Cerebellar nuclear complex (tissue), 1 donor: ENCODE results near the gene GAS2L1.

ENCODE experiments used
- DNase-seq, 2 experiments: peaks; one replicate each; lab custom pipeline; 2025; lab: John Stamatoyannopoulos, UW

The GAS2L1 gene

DNA sequence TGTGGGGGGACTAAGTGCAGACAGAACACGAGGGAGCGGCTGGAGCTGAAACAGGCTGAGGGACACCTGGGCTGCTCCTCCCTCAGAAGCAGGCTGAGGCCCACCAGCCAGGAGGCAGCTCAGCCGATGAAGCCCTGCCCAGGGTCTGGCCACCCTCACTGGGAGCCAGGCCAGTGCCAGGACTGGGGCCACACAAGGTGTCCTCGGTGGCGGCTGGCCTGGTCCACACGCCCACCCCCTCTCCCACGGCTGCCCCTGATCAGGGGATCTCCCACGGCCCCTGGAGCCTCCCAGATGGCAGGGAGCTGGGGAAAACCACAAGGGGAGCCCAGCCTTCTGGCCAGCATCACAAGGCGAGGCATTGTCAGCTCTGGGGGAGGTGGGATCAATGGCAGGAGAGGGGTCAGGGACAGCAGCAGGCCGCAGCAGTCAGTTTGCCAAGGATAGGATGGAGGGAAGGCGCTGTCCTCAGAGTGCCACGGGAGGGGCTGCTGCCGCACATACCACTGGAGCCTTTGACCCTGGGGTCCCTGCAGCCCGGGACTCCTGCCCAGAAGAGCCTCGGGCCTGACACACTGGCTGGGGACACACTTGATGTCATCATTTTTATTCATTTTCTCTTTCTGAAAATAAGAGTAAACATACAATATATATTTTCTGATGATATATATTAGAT is 20.8 kb downstream of the GAS2L1 start:
- DNase-seq = no peak

GRCh38 chr22:29328055-29328454 is 21.6 kb downstream of the GAS2L1 start:
- DNase-seq = no peak

GRCh38 chr22:29328566-29329500 is 22.4 kb downstream of the GAS2L1 start:
- DNase-seq = no peak

DNA sequence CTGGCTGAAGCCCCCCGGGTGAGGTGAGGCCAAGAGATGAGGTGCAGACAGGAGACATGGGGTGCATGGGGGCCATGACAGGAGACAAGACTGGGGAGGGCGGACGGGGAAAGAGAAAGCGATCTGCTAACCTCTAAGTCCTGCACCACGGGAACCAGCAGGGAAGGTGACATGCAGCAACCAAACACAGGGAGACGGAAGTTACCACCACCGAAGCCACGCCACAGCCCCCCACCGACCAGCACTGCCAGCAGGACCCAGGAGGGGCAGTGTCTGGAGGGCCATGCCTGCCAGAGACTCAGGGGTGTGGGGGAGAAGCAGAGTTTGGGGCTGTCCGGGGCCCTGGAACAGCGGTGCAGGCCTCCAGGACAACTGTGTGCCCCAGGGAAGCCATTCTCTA is 23.1 kb downstream of the GAS2L1 start:
- DNase-seq = no peak

- DNase-seq = no peak
Observed at GRCh38 chr22:29330291-29330690, 23.8 kb downstream of the GAS2L1 start.

DNA sequence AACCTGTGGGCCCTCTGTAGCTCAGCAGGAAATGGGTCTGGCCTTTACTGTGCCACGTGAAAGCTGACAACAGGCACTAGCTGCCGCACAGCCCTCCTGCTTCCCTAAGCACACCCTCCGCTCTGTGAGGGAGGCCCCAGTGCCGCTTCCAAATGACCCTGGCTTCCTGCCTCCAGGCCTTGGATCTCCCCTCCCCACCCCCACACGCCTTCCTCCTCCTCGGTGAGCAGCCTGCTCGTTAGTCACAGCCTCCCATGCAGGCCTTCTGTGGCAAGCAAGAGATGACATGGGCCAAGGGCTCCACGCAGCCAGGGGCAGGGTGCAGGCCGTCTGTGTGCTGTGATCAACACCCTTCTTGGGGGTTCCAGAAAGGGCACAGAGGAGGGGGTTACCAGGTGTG is 24.3 kb downstream of the GAS2L1 start:
- no peak for DNase-seq

DNA sequence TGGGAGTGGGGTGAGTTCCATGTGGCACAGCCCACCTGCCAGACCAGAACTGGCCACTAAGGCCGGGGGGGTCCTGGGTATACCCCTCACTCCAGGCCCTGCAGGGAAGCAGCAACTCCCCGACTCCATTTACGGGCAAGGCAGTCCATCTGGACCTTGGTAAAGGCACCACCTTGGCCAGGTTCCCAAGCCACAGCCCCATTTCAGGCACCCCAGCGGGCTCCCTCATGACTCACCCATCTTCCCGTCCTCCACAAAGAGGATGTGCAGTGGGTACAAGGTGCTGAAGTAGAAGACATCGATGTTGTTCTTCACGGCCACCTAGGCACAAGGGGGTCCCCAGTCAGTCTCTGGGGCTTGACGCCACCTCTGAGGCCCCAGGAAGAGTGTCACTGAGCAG is 24.8 kb downstream of the GAS2L1 start:
- no peak for DNase-seq

DNA sequence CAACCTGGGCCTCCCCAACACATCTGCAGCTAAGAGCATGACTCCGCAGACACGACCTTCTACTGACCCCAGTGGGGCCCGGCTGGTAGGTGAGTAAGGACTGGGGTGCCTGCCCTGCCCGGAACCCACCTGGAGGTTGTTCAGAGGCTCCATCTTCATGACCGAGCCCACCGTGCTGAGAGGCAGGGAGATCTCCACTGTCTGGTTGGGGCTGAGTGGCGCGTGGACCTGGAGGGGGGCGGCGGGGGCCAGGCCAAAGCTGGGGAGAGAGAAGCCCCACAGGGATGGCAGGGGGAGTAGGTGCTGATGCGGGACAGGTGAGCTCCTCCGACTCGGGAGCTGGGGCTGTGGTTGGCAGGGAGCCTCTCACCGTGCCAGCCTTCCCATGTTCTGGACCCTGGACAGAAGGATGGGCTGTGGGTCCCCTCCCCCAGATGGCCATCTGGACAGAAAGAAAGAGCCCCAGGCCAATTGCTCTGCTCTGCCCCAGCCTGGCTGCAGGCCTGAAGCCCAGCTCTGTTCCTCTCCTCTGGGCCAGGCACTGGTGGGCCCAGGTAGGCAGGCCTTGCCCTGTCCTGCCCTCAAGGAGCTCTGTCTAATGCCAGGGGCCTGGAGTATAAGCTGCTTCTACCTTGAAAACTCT is 25.3 kb downstream of the GAS2L1 start:
- no peak for DNase-seq

DNA sequence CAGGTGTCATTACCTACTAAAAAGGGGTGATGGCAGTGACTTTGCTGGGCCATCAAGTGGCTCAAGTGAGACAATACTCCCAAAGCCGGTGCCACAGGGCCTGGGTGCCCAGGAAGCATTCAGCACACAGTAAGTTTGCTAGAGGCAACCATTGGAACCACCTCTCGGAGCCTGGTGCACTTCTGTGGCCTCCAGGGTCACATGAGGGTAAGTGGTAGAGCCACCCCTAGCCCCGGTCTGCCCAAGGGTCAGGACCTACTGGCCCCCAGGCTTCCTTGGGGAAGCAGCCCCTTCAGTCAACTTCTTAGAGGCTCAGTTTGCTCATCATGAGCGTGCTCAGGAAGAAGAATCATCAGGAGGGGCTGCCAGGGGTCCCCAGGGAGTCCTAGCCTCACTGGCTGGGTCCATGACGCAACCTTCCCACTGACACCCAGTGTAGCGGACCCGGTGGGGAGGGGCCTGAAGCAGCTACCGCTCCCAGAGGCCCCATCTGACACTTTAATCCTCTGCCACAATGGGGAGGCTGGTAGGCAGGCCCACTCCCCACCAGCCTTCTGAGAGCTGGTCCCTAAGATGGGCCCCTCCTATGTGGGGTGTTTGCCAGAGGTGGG is 26.5 kb downstream of the GAS2L1 start:
- DNase-seq = no peak

DNA sequence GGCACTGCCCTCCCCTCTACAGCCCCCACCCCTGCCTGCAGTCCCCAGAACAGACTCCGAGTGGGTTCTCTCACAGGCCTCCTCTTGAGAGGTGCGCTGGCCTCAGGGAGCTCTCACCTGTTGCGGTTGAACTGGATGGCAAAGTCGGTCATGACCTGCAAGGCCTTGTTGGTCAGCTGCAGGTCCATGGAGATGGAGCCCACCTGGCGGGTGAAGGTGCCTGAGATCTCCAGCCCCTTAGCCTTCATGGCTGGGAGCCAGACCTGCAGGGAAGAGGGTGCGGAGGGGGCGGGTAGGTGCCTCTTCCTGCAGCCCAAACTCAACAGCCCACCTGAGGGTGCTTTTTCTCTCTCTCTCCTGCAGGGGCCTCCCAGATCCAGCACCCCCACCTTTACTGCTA is 27.7 kb downstream of the GAS2L1 start:
- DNase-seq = no peak

DNA sequence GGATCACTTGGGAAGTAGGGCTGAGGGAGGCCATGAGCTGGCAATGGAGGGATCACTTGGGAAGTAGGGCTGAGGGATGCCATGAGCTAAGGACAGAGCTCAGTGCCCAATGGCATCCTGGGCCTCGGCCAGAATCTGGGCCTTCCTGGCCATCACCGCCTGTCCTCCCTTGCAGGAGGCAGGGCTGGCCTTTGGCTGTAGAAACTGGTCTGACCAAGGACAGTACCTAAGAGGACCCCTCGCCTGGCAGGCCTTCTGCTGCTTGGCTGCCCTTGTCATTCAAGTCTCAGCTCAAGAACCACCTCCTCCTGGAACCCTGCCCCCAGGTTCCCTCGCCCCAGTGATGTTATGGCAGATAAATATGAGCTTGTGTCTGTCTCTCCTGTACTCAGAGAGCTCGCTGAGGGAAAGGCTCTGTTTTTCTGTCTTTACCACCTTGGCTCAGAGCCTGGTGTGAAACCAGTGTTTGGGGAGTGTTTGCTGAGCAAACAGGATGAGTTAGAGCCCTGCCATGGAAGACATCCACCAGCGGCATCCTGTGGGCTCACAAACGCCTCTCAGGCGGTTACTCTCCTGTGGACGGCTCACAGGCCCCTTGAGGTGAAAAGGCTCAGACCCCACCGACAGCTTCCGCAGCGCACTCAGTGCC is 28.4 kb downstream of the GAS2L1 start:
- peak in 1 of 2 experiments; percentile 14 for DNase-seq

DNA sequence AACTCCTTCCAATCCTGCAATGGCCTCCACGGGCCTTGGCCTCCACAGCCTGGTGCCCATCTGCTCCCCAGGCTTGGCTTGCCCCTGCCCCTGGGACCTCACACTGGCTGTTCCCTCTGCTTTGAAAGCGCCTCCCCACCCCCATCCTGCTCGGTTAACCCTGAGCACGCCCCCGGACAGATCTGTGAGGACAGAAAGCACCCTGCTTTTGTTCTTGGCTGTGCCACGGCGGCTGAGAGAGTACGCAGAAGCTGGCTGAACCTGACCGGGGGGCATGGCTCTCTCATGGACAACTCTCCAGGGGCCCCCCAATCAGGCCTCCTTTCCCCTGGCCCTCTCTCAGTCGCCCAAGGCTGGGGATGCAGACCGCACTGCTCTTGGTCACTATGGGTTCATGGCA is 29.2 kb downstream of the GAS2L1 start:
- no peak for DNase-seq

DNA sequence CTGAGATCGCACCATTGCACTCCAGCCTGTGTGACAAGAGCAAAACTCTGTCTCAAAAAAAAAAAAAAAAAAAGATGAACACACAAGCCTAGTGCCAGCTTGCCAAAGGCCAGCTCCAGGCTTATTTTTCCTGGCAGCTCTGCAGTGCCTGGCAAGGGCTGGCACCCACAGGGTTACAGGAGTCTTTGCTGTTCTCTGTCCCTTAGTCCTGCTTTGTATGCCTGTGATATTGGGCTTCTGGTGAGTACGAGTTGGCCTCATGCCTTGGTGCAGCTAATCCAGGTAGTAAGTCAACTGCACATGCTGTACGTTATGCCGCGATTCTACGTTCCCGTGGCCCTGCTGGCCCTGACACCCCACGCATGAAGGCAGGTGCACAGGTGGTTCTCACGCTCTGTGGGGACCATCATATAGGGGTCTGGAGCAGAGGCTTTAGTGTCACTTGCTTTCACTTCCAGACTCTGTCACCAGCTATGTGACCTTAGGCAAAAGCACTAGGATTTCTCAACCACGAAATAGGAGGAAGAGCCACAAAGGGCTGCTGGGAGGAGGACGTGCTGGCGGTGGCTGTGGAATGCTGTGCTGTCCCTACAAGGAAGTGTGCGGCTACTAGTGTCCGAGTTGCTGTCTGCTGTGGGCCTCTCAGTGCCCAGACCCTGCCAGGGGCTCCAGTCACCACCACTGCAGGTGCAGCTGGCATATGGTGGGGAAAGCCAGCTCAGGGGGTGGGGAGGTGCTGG is 30.5 kb downstream of the GAS2L1 start:
- DNase-seq = peak in 1 of 2 experiments; percentile 12

DNA sequence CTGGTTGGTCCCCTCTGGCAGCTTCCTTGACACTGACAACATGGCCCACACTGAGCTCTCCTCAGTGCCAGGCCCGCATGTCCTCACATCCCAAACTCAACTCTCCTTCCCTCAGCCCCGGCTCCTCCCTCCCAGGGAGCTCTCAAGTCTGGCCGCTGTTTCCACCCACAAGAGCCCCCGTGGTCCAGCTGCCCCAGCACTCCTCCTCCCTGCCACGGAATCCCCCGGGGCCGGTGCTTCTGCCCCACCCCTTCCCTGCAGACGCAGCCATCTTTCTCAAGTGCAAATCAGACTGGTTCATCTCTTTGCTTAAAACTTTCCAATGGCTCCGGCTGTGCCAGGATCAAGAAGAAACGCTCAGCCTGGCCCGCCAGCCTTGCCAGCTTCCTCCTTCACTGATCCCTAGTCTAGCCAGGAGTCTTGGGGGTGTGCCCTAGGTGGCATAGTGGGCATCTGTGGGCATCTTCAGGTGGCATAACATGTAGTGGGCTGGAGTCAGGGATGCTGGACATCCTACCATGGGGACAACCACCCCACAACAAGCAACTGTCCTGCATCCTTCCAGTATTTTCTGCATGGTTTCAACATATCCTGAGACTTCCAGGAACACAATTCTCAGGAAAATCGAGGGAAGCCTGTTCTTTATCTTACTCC is 31.3 kb downstream of the GAS2L1 start:
- no peak for DNase-seq

- no peak for DNase-seq
Observed at GRCh38 chr22:29338398-29338797, 31.9 kb downstream of the GAS2L1 start.

- no peak for DNase-seq
Observed at GRCh38 chr22:29339381-29340235, 33.2 kb downstream of the GAS2L1 start.

DNA sequence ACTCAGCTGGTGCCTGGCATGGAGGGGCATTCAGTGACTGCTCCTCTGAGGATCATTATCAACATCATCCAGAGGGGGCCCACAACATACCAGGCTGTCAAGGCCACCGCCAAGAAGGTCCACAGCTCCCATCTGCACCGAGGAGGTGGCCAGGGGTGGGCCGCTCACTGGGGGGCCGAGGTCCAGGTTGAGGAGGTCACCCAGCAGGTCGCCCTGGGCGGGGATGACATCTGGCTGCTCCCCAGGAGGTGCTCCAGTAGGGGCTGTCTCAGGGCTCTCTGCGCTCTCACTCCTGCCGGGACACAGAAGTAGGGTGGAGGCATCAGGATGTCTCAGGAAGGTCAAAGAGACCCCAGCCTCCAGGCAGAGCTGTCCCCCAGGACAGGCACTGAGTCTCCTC is 34.1 kb downstream of the GAS2L1 start:
- no peak for DNase-seq

DNA sequence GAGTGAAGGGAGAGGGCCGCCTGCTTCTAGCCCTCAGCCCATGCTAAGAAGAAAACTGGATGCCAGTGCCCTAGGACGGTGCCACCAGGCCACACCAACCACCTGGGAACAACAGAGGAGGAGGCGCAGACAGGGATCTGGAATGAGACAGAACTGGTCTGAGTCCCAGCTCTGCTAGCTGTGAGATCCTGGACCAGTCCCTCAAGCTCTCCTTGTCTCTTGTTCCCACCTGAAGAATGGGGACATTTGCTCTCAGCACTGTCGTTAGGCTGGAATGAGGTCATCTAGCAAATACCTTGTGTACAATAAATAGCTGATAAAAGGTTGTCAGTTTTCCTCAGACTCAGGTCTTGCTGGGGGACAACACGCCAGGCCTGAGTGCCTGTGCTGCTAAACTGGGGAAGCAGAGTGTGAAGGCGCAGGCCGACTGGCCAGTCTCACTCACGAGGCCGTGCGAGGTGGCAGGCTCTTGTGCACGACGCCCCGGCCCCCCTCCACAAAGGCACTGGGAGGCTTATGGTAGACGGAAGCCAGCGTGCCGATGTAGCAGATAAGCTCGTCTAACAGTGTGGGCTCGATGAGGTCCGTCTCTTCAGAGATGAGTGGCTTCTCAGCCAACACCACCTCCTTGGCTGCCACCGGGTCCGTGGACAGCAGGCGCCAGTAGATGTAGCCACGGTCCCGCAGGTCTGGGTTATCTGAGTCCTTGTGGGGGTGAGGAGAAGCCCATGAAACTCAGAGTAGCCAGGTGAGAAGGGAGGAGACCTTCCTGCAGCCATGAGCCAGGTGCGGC is 34.8 kb downstream of the GAS2L1 start:
- no peak for DNase-seq

DNA sequence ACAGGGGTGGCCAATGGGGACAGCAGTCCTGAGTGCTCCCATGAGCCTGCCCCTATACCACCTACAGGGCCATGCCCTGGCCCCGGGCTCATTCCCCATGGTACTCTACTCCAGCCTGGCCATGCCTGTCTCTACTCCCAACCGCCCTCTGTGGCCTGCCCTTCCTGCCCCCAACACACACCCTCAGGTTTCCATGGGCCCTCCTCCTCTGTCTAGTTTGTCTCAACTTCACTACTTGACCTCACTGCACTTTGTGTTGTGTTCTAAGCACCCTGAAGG is 35.3 kb downstream of the GAS2L1 start:
- no peak for DNase-seq
